ENCODE results near the gene DACH1. TPM values are rescaled to one million over a fixed set of nuclear protein-coding genes. Genes with fewer than 3 reads are reported as not detected.

DACH1 gene
- total RNA-seq, 2 experiments from 2014 or later: not detected

DNA sequence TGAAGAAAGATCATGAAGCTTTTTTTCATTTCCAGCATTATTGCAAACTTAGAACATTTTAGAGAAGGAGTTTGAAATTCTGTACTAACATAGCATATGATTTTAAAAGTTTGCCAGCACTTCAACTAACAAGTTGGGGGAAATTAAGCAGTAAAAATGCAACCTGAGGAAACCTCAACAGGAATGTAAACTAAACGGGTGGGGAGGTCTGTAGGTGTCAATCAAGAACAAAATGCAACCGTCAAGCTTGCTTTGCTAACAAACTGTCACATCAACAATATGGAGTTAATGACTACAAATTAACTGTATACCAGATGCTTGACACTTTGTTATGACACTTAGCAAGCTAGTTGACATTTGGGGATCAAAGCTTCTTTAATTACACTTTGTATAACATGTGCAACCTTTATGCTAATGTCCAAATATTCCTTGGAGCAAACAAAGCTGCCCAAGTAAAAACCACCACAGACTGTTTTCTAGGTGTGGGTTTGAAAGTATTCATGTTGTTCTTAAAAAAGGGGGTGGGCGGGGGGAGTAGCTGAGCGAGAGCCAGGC, 52.1 kb downstream of the DACH1 start:
- Histone ChIP-seq H3K27ac (ENCODE audit: low read depth, low read length, poor library complexity, severe bottlenecking) (no peak overlapping the region), H3K36me3 (ENCODE audit: insufficient read depth, low read length) (no peaks in the 10 kb centered on the region), H3K4me3 (ENCODE audit: low read depth, low read length, poor library complexity, severe bottlenecking) (no peak overlapping the region), H3K4me2 (ENCODE audit: low read length) (no peak overlapping the region), H3K9me3 (ENCODE audit: low read length) (no peaks in the 10 kb centered on the region), H2AFZ (ENCODE audit: low read length) (no peak overlapping the region), H4K20me1 (ENCODE audit: insufficient read depth, low read length) (no peaks in the 10 kb centered on the region), H3K4me1 (ENCODE audit: insufficient read depth, low read length, poor library complexity, severe bottlenecking) (no peaks in the 10 kb centered on the region), H3K9me2 (ENCODE audit: insufficient read depth, low read length) (no peaks in the 10 kb centered on the region), H3K79me2 (ENCODE audit: insufficient read depth, low read depth, low read length) (no peaks in the 10 kb centered on the region)
- ChIA-PET CTCF (ENCODE audit: unreplicated experiment) (no interaction called here), POLR2A (interaction anchor here (0.6 to 1.5 kb wide), 3 partner anchors 22 to 216 kb away, joined by 3 to 8 read pairs (median 4); no protein-coding TSS in a partner anchor)
- no peak for DNase-seq (ENCODE audit: low spot score)
- no TSS peak for BruUV-seq (replicated peaks)
- intact Hi-C loops (cut with micrococcal nuclease; ENCODE audit: unreplicated experiment): no loop called here
- TF ChIP-seq EZH2phosphoT487 (IDR thresholded peaks at IDR 0.05; ENCODE audit: borderline replicate concordance, low read depth, low read length): no peak
- TF ChIP-seq, protein P1, sequence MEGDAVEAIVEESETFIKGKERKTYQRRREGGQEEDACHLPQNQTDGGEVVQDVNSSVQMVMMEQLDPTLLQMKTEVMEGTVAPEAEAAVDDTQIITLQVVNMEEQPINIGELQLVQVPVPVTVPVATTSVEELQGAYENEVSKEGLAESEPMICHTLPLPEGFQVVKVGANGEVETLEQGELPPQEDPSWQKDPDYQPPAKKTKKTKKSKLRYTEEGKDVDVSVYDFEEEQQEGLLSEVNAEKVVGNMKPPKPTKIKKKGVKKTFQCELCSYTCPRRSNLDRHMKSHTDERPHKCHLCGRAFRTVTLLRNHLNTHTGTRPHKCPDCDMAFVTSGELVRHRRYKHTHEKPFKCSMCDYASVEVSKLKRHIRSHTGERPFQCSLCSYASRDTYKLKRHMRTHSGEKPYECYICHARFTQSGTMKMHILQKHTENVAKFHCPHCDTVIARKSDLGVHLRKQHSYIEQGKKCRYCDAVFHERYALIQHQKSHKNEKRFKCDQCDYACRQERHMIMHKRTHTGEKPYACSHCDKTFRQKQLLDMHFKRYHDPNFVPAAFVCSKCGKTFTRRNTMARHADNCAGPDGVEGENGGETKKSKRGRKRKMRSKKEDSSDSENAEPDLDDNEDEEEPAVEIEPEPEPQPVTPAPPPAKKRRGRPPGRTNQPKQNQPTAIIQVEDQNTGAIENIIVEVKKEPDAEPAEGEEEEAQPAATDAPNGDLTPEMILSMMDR (conservative IDR thresholded peaks at IDR 0.05; ENCODE audit: low read length): no peak

DNA sequence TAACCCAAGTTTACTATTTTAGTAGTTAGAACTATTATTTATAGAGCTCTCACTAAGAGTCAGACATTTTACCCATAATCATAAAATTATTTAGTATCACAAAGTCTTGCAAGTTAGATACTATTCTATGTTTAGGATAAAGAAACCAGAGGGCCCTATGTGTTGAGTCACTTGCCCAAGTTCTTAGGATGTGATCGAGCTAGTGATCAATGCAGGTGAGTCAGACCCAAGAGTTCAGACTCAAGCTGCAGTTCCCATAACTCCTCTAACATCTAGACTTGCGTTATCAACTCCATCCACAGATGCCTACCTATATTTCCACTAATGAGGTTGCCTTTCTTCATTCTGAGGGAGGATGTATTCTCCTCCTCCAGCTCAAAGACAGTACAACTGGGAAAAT, 53.8 kb downstream of the DACH1 start:
- Histone ChIP-seq H3K9me3 (ENCODE audit: low read length) (no peaks in the 10 kb centered on the region), H3K4me1 (ENCODE audit: insufficient read depth, low read length, poor library complexity, severe bottlenecking) (no peaks in the 10 kb centered on the region), H3K79me2 (ENCODE audit: insufficient read depth, low read depth, low read length) (no peaks in the 10 kb centered on the region), H3K4me2 (ENCODE audit: low read length) (no peak overlapping the region), H4K20me1 (ENCODE audit: insufficient read depth, low read length) (no peaks in the 10 kb centered on the region), H3K27ac (ENCODE audit: low read depth, low read length, poor library complexity, severe bottlenecking) (no peak overlapping the region), H2AFZ (ENCODE audit: low read length) (no peak overlapping the region), H3K4me3 (ENCODE audit: low read depth, low read length, poor library complexity, severe bottlenecking) (no peak overlapping the region), H3K9me2 (ENCODE audit: insufficient read depth, low read length) (no peaks in the 10 kb centered on the region), H3K36me3 (ENCODE audit: insufficient read depth, low read length) (no peaks in the 10 kb centered on the region)
- CTCF ChIA-PET (ENCODE audit: unreplicated experiment): no interaction called here
- BruUV-seq (replicated peaks): no TSS peak
- TF ChIP-seq EZH2phosphoT487 (IDR thresholded peaks at IDR 0.05; ENCODE audit: borderline replicate concordance, low read depth, low read length): no peak
- TF ChIP-seq, protein P1 (conservative IDR thresholded peaks at IDR 0.05; ENCODE audit: low read length): no peak
- intact Hi-C loops (cut with micrococcal nuclease; ENCODE audit: unreplicated experiment): no loop called here
- DNase-seq (ENCODE audit: low spot score): no peak
- POLR2A ChIA-PET: interaction anchor here (0.6 to 1.3 kb wide), 2 partner anchors 12 to 843 kb away, joined by 3 to 6 read pairs; no protein-coding TSS in a partner anchor

DNA sequence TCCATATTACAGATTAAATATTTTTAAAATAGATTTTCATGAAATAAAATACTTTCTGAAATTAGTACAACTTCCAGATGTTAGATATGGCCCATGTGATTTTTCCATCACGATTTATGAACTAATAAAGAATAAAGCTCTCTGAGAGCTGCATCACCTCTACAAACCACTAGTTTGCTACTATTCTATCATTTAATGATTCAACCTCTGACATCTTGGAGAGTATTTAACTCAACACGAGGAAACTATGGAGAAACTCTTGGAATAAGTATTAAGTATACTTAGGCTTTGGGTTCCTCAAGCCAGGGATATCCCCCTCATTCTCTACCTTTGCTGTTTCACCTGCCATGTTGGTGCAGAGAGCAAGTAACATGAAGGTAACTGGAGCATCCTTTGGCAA, 55.7 kb downstream of the DACH1 start:
- CTCF ChIA-PET (ENCODE audit: unreplicated experiment): no interaction called here
- Histone ChIP-seq H3K4me2 (ENCODE audit: low read length) (no peak overlapping the region), H3K79me2 (ENCODE audit: insufficient read depth, low read depth, low read length) (no peaks in the 10 kb centered on the region), H3K27ac (ENCODE audit: low read depth, low read length, poor library complexity, severe bottlenecking) (no peak overlapping the region), H3K9me2 (ENCODE audit: insufficient read depth, low read length) (no peaks in the 10 kb centered on the region), H3K36me3 (ENCODE audit: insufficient read depth, low read length) (no peaks in the 10 kb centered on the region), H2AFZ (ENCODE audit: low read length) (no peak overlapping the region), H4K20me1 (ENCODE audit: insufficient read depth, low read length) (no peaks in the 10 kb centered on the region), H3K4me1 (ENCODE audit: insufficient read depth, low read length, poor library complexity, severe bottlenecking) (no peaks in the 10 kb centered on the region), H3K9me3 (ENCODE audit: low read length) (no peaks in the 10 kb centered on the region), H3K4me3 (ENCODE audit: low read depth, low read length, poor library complexity, severe bottlenecking) (no peak overlapping the region)
- DNase-seq (ENCODE audit: low spot score): no peak
- intact Hi-C loops (cut with micrococcal nuclease; ENCODE audit: unreplicated experiment): no loop called here
- POLR2A ChIA-PET: interaction anchor here (0.8 kb wide), 1 partner anchor 8 kb away, joined by 3 read pairs; no protein-coding TSS in a partner anchor
- no TSS peak for BruUV-seq (replicated peaks)
- TF ChIP-seq, protein P1 (conservative IDR thresholded peaks at IDR 0.05; ENCODE audit: low read length): no peak
- TF ChIP-seq EZH2phosphoT487 (IDR thresholded peaks at IDR 0.05; ENCODE audit: borderline replicate concordance, low read depth, low read length): no peak

Data from OCI-LY7 (cell line).